Dedifferentiated amniotic fluid mesenchymal stem cell (primary cell): Measurements from ENCODE around the gene FAM131C.

Source experiments
- DNase-seq: peaks from one replicate; pipeline ENCODE4 v3.0.0-alpha.2; 2016; ENCODE audit errors: extremely low spot score

The FAM131C gene

GRCh38 chr1:16101623-16102022 lies 28.2 kb upstream of the FAM131C start:
- DNase-seq, result no peak

- no peak for DNase-seq
Observed at GRCh38 chr1:16099412-16099811, 26.0 kb upstream of the FAM131C start.

- no peak for DNase-seq
Observed at GRCh38 chr1:16095447-16095846, 22.0 kb upstream of the FAM131C start.

DNA sequence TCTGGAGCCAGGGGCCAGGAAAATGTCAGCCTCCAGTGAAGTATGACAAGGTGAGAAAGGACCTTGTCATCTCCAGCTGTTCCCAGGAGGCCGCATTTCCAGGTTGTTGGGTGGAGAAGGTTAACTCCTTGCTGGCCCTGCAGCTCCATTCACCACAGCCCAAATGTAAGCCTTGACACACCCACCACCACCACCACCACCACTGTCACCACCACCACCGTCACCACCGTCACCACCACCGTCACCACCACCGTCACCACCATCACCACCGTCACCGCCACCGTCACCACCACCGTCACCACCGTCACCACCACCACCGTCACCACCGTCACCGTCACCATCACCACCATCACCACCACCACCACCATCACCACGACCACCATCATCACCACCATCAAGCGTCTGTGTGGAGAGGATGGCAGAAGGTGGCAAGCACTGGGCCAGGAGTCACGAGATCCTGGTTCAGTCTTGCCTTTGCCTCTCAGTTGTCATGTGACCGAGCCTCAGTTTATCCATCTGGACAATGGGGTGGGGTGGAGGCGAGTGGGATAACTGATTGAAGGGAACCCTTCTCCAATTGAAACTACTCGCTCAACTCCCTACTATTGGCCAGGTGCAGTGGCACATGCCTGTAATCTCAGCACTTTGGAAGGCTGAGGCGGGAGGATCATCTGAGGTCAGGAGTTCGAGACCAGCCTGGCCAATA lies 21.2 kb upstream of the FAM131C start:
- no peak for DNase-seq

DNA sequence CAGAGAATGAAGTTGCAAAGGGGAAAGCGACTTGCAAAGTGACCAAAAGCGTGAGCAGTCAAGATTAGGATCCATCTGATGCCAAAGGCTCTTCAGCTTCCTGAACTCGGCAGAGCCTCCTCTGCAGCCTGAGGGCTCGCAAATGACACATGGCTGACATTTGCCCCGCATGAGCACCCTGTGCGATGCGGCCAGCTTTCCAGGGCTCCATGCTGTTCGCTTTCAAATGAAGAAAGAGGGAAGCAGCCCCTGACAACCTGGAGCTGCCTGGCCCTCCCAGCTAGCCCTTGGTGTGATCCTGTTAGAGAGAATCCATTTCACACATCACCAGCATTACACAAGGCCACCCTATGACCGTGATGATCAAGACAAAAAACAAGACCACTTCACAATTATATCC lies 20.2 kb upstream of the FAM131C start:
- DNase-seq, result no peak

- DNase-seq, result no peak
Observed at GRCh38 chr1:16092923-16093511, 19.6 kb upstream of the FAM131C start.

DNA sequence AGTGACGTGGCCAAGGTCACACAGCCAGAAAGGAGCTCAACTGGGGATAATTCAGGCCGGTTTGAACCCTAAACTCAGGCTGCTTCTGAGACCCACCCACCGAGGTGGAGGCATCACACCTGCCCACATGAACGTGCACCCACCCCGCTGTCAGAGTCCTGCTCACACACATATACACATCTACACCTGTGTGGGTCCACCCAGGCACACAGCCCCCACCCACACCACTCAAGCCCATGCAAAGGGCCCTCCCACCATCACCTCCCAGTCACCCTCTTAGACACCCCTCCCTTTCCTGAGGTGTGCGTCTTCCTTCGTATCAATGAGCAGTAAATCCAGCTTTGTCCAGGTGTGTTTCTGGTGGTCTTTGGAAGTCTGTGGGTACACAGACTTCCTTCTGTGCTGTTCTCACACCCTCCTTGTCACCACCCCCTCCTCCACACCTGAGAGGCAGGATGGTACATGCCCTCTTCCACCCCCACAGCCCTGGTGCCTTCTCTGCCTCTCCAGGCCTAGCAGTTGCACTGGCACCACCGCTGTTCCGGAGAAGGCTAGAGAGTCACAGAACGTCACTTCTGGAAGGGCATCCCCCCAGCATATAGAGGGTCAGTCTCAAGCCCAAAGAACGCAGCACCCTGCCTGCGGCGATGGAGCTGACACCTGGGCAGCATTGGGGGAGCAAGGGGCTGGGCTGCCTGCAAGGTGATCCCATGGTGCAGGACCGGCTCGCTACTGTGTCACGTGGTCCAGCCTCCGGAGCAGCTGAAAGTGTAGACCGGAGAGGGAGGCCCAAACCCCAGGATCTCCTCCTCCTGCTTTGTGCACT lies 18.9 kb upstream of the FAM131C start:
- DNase-seq, result no peak

DNA sequence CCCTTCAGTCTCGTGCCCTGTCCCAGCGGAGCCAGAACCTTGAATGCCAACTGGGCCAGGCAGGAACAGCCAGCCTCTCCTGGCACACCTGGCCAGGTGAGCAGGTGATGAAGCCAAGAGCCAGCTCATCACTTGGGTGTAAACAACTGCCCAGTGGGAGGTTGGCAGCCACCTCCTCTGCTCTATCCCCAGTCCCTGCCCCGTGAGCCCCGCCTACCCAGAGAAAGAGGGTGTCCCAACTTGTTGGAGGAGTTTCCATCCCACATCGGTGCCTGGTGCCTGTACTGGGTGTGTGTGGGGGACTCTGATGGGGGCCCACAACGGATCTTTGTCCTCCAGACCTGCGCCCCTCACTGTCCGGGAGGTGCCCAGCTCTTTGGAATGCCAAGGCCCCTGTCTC lies 17.8 kb upstream of the FAM131C start:
- DNase-seq, result no peak

DNA sequence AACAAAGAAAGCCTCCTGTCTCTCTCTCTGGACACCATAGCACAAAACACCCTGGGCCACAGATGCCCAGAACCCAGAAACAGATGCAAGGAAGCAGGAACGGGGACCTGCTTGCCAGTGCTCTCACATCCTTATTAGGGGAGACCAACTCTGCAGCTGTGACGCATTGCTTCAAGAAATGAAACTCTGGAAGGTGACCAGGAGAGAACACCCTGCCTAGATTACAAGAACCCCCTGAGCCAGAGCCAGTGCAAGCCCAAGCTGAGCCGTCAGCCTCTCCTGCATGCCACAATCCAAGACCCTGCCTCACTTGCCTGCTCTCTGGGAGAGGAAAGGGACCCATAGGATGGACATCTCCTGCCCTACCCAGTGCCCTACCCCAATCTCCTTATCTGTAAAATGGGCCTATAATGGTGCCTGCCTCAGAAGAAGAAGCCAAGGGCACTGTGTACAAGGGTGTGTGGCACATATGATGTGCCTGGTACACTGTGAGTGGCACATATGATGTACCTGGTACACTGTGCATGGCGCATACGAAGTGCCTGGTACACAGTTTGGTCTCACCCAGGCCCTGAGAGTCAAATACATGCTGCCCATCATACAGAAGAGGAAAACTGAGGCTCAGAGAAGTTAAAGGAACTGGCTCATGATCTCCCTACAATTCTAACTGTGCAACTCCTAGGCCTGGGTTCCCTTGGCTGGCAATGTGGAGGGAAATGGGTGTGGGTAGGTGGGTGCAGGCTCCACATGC lies 16.8 kb upstream of the FAM131C start:
- DNase-seq, result no peak

- peak; percentile 78 for DNase-seq
Observed at GRCh38 chr1:16088996-16089395, 15.5 kb upstream of the FAM131C start.

GRCh38 chr1:16088351-16088911 lies 15.0 kb upstream of the FAM131C start:
- DNase-seq, result no peak

DNA sequence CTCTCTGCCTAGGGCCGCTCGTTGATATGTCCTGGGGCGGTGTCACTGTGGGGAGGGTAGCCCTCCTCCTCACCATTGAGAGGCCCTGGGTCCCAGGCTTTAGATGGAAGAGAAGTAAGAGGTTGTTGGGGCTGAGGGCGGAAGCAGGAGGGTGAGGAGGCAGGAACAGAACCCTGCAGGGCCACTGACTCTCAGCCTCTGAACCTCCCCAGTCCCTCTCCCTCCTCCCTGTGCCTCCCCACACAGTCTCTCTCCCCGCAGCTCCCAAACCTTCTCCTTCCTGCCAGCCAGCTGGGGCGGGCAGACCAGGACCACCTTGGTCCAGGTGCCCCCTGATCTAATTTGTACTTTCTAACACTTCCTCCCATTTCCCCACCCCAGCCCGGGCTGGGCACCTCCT lies 14.3 kb upstream of the FAM131C start:
- DNase-seq, result no peak

GRCh38 chr1:16085522-16085921 lies 12.1 kb upstream of the FAM131C start:
- DNase-seq, result no peak

GRCh38 chr1:16083486-16083885 lies 10.0 kb upstream of the FAM131C start:
- no peak for DNase-seq

DNA sequence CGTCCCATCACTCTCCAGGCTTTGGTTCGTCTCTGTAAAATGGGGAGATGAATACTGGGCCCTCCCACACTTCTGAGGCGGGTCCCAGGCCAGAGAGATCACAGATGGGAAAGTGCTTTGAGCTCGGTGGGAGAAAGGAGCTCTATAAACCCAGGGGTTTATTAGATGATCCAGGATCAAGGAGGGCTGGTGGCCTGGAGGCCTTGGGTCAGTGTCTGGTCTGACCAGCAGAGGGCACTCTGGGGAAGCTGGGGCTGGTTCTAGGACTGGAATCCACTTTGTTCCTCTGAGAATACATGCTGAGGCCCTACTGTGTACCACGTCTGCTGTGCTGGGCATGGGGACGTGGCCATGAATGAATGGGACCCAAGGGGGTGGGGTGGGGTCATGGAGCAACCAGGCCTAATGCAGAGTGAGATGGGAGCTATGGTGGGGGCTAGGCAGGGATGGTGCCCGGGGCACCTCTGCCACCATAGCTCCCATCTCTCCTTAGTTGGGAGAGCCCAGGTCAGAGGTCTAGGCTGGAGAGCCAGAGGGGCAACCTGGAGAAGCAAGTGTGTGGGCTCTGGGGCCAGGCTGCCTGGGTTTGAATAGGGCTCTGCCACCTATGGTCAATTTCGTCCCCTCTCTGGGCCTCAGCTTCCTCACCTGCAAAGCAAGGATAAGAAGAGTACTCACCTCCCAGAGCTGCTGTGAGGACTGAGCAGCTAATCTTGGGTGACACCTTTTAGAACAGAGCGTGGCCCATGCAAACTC lies 9.0 kb upstream of the FAM131C start:
- peak; percentile 40 for DNase-seq

DNA sequence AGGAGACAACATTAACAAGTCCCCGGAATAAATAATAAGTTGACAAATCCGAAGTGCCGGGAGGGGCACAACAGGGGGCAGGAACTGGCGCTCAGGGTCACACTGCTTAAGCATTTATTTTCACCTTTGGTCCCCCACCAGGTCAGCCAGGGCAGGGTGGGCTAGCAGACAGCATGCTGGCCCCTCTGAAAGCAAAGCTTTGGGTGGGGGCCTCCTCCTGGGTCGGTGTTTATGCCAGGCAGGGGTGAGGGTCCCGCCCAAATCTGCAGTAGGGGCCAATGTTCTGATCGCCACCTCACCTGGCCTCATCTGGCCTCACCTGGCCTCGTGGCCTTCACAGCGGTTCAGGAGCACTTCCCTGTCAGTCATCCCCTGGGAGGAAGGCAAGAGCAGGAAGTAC lies 8.2 kb upstream of the FAM131C start:
- no peak for DNase-seq

- DNase-seq, result no peak
Observed at GRCh38 chr1:16080422-16081150, 7.1 kb upstream of the FAM131C start.

DNA sequence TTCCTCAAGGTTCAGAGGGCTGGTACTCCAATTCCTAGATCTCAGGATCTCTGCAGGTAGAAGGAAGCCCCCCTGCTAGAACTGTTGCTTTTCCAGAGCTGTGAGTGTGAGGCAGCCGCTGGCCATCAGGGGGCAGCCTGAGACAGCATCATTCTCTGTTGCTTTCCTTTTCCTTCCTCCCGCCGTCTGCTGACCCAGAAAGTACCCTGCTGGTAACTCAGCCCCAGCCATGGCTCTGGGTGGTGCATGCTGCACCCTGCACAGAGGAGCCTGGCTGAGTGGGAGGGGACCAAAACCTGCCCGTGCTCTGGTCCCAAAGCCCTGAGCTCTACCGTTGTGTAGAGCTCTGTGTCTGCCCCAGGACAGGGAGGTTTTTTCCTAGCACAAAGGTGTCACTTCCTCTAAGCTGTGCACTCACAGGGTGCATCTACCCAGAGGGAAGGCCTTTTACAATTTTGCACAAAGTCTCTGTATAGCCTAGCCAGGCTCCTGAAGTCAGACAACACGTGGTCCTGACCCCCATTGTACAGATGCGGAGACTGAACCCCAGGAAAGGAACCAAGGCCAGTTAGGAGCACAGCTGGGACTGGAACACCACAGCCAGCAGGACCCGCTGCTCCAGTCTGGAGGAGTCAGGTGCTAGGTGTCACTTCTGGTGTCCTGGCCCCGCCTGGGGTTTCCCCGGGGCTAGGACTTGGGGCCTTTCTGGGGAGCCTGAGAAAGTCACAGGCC lies 5.6 kb upstream of the FAM131C start:
- peak; percentile 49 for DNase-seq

DNA sequence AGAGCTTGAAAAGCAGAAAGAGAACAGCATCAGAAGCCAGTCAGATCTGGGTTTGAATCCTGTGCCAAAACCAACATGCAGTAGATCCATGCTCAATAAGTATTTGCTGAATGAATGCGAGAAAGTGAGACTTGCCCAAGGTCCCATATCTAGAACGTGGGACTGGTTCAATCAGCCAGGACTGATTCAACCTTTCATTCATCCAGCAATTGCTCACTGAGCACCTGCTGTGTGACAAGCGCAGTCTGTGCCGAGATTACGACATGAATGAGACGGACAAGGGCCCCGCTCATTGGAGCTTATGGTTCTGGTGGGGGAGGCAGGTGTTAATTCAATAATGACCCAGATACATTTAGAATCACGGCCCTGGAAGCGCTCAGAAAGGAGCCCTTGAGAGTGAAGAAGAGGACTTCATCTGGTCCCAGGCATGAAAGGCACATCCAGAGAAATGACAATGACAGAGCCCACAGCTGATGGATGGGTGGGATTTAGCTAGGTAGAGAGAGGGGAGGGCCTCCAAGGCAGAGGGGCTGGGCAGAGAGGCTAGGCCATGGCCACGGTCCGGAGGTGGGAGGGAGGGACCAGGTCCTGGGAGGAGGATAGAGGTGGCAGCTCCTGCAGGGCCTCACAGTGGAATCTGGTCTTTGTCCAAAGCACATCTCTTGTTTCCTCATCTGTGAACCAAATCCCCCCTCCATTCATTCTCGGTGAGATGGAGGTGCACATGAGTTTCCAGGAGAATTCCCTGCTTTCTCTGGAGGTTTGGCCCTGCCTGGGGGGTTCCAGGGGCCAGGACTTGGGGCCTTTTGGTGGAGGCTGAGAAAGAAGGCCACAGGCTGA lies 4.2 kb upstream of the FAM131C start:
- no peak for DNase-seq
